IPS-15b (cell line): Measurements from ENCODE around the gene RAI1.

ENCODE experiments used
- H3K27me3 ChIP-seq: one replicate; pipeline ENCODE4 v1.6.1; 2013; ENCODE audit warnings: low read length; ENCODE audit not compliant: control insufficient read depth, insufficient read depth
- H3K36me3 ChIP-seq: one replicate; pipeline ENCODE4 v1.6.1; 2013; ENCODE audit warnings: low read length; ENCODE audit not compliant: control insufficient read depth, insufficient read depth
- H3K4me1 ChIP-seq: one replicate; pipeline ENCODE4 v1.6.1; 2013; ENCODE audit warnings: mild to moderate bottlenecking, low read length; ENCODE audit not compliant: control insufficient read depth, insufficient read depth
- H3K4me3 ChIP-seq: one replicate; pipeline ENCODE4 v1.5.1; 2013; ENCODE audit warnings: low read depth, low read length
- H3K9ac ChIP-seq: one replicate; pipeline ENCODE4 v1.6.1; 2013; ENCODE audit warnings: low read depth, mild to moderate bottlenecking, low read length
- H3K9me3 ChIP-seq: one replicate; pipeline ENCODE4 v1.6.1; 2013; ENCODE audit warnings: mild to moderate bottlenecking, low read length; ENCODE audit not compliant: control insufficient read depth, insufficient read depth

The RAI1 gene

GRCh38 chr17:17822189-17822588 is 140.9 kb downstream of the RAI1 start:
- no peak overlapping the region for H3K4me3 ChIP-seq
- no peaks in the 10 kb centered on the region for H3K9me3 ChIP-seq
- peaks cover 27% of the 10 kb centered on the region for H3K36me3 ChIP-seq
- H3K9ac ChIP-seq: no peak overlapping the region
- H3K27me3 ChIP-seq: peaks cover 12% of the 10 kb centered on the region
- peaks cover 20% of the 10 kb centered on the region for H3K4me1 ChIP-seq

- peaks cover 20% of the 10 kb centered on the region for H3K4me1 ChIP-seq
- no peak overlapping the region for H3K9ac ChIP-seq
- H3K9me3 ChIP-seq: no peaks in the 10 kb centered on the region
- peaks cover 12% of the 10 kb centered on the region for H3K27me3 ChIP-seq
- H3K4me3 ChIP-seq: no peak overlapping the region
- H3K36me3 ChIP-seq: peaks cover 23% of the 10 kb centered on the region
These were observed 141.4 kb downstream of the RAI1 start for GRCh38 chr17:17822616-17823015.

- Histone ChIP-seq H3K9ac (no peak overlapping the region), H3K27me3 (peaks cover 12% of the 10 kb centered on the region), H3K4me1 (peaks cover 20% of the 10 kb centered on the region)
These were observed 142.3 kb downstream of the RAI1 start for GRCh38 chr17:17823433-17824118.

DNA sequence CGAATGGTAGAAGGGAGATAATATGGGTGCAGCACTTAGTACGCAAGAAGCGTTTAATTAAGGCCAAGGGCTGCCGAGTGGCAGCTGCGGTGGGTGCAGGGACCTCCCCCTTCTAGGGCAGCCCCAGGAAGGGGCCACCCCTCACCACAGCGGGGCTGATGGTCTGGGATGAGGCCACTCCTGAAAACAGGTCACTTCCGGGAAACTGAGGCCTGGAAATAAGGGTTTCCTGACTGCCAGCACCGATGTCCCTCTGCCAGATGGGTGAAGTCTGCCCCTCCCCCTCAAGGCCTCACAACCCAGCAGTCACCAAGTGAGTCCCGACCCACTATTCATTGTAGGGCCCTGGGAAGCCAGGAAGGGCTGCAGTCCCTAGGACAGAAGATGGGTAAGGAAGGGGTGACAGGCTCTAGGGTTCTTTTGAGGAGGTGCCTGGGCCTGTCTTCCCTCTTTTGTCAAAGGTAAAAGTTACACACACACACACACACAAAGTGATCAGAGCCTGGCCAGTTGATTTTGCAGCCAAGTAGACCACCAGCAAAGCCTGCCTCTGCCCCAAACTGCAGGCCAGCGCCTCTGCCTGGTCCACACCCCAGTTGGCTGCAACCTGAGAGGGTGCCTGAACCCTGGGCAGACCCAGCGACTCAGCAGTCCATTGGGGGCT is 143.0 kb downstream of the RAI1 start:
- H3K4me1 ChIP-seq: peaks cover 20% of the 10 kb centered on the region
- no peak overlapping the region for H3K4me3 ChIP-seq
- no peak overlapping the region for H3K9ac ChIP-seq
- peaks cover 12% of the 10 kb centered on the region for H3K27me3 ChIP-seq
- H3K9me3 ChIP-seq: no peaks in the 10 kb centered on the region
- peaks cover 10% of the 10 kb centered on the region for H3K36me3 ChIP-seq

More at GRCh38 chr17:17823433-17824118, 142.3 kb downstream of the RAI1 start:
- Histone ChIP-seq H3K36me3 (peaks cover 16% of the 10 kb centered on the region), H3K9me3 (no peaks in the 10 kb centered on the region), H3K4me3 (peak overlapping the region; percentile 54)

DNA sequence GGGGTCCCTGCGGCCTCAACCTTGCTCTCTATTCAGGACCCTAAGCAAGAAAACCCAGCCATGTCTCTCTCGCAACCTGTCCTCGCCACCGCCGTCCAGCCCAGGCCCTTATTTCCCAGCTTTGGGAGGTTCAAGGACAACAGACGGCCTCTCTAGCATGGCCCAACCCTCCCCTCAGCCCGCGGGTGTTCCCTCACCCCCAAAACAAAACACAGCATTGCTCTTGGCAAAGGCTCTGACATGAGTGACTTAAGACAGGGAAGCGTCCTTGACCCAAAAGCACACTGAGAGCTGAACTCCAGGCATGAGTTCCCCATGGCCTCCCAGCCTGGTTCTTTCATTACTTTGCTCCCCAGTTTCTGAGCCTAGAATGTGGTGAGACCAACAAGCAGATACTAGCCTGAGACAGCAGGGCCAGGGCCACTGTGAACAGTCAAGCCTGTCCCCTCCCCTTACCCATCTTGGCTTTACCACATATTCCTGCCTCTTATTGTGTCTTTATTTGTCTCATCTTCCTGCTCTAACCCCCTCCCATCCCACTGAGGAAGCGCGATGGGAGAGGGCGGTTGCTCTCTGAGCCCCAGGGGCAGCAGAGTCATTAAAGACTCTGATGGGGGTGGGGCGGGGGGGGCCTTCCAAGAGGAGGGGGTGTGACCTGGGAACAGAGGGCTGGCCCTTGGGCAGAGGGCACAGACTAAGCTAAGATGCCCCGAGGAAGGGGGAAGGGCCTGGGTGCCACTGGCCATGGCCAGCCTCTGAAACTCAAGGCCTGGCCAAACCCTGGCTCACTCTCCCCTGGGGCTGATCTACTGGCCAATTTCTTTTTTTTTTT is 143.7 kb downstream of the RAI1 start:
- H3K4me1 ChIP-seq: peaks cover 20% of the 10 kb centered on the region
- H3K9me3 ChIP-seq: no peaks in the 10 kb centered on the region
- H3K9ac ChIP-seq: no peak overlapping the region
- peaks cover 4% of the 10 kb centered on the region for H3K36me3 ChIP-seq
- no peak overlapping the region for H3K4me3 ChIP-seq
- peaks cover 12% of the 10 kb centered on the region for H3K27me3 ChIP-seq

GRCh38 chr17:17826342-17826713 is 145.1 kb downstream of the RAI1 start:
- Histone ChIP-seq H3K4me3 (no peak overlapping the region), H3K36me3 (peaks cover under 1% of the 10 kb centered on the region), H3K27me3 (peaks cover 12% of the 10 kb centered on the region), H3K9ac (no peak overlapping the region), H3K9me3 (no peaks in the 10 kb centered on the region), H3K4me1 (peaks cover 20% of the 10 kb centered on the region)

GRCh38 chr17:17826942-17827785 is 145.9 kb downstream of the RAI1 start:
- Histone ChIP-seq H3K9me3 (no peaks in the 10 kb centered on the region), H3K4me1 (peaks cover 20% of the 10 kb centered on the region), H3K9ac (no peak overlapping the region), H3K4me3 (no peak overlapping the region), H3K27me3 (peaks cover 11% of the 10 kb centered on the region), H3K36me3 (peaks cover 7% of the 10 kb centered on the region)

DNA sequence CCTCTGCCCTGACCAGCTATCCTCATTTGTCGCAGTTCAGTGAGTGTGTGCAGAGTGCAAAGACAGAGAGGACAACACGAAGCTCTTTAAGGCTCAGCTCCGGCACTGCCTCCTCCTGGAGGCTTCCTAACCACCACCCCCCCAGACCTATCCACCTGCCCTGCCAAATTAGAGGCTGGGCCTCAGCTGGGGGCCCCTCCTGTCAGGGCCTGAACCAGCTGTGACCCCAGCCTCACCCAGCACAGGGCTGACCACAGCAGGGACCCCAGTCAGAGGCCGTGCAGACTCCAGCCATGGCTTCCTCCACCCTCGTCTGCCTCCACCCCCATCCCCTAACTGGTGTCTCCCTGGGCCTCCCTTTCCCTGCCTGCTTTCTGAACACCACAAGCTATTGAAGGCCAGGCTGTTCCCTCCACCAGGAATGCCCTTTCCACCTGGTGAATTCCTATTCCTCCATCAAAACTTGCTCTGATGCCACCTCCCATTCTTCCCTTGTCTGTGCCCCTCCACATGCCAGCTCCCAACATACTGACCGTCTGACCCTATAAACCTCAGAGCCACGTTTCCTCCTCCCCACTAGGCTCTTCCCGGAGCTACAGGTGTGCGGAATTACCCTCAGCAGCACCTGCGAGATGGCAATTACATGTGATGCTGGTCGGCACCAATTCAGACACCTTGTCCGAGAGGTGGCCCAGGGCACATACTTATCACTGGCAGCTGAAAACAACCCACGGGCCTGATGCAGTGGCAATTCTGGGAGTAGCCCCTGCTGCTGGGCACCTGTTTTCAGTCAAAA is 146.8 kb downstream of the RAI1 start:
- Histone ChIP-seq H3K27me3 (peaks cover 2% of the 10 kb centered on the region), H3K36me3 (peaks cover 9% of the 10 kb centered on the region), H3K9ac (no peak overlapping the region), H3K4me3 (no peak overlapping the region), H3K4me1 (peaks cover 15% of the 10 kb centered on the region), H3K9me3 (no peaks in the 10 kb centered on the region)

- Histone ChIP-seq H3K9me3 (no peaks in the 10 kb centered on the region), H3K36me3 (peaks cover 9% of the 10 kb centered on the region), H3K4me1 (peaks cover 1% of the 10 kb centered on the region), H3K9ac (no peak overlapping the region), H3K4me3 (no peak overlapping the region), H3K27me3 (no peaks in the 10 kb centered on the region)
These were observed 149.0 kb downstream of the RAI1 start for GRCh38 chr17:17830269-17830567.

- no peaks in the 10 kb centered on the region for H3K27me3 ChIP-seq
- peaks cover 5% of the 10 kb centered on the region for H3K4me1 ChIP-seq
- H3K36me3 ChIP-seq: peaks cover 9% of the 10 kb centered on the region
- H3K4me3 ChIP-seq: no peak overlapping the region
- no peaks in the 10 kb centered on the region for H3K9me3 ChIP-seq
- H3K9ac ChIP-seq: no peak overlapping the region
These were observed 149.5 kb downstream of the RAI1 start for GRCh38 chr17:17830740-17831207.
